Astrocyte of the spinal cord (primary cell): Measurements from ENCODE around the gene HRH1.

Experiments used
- DNase-seq: peaks from one replicate; pipeline ENCODE4 v3.0.0; 2011; ENCODE audit warnings: low read depth, low spot score
- H3K4me3 ChIP-seq: 2 replicates; pipeline ENCODE4 v1.5.1; 2011; ENCODE audit warnings: low read depth, mild to moderate bottlenecking, low read length, moderate library complexity
- CTCF ChIP-seq: IDR thresholded peaks from 2 replicates; pipeline ENCODE4 v1.5.1; 2012; ENCODE audit warnings: low read depth, mild to moderate bottlenecking, low read length, inconsistent platforms
- in situ Hi-C: cut with HindIII; loops from 2 replicates; pipeline ENCODE4 v1.10.0; 2017; ENCODE audit warnings: low sequenced_read_pairs

The HRH1 gene

GRCh38 chr3:11245276-11245675 lies 91.0 kb downstream of the HRH1 start:
- no peak for TF ChIP-seq CTCF
- in situ Hi-C loops, result no loop called here
- H3K4me3 ChIP-seq, result no peak overlapping the region
- DNase-seq, result no peak

- DNase-seq, result no peak
- TF ChIP-seq CTCF, result no peak
- H3K4me3 ChIP-seq, result no peak overlapping the region
- in situ Hi-C loops, result no loop called here
These were observed 91.8 kb downstream of the HRH1 start for GRCh38 chr3:11245827-11246662.

GRCh38 chr3:11246663-11246970 lies 92.3 kb downstream of the HRH1 start:
- DNase-seq, result no peak
- no peak for TF ChIP-seq CTCF
- H3K4me3 ChIP-seq, result no peak overlapping the region
- in situ Hi-C loops, result no loop called here

- no peak overlapping the region for H3K4me3 ChIP-seq
- in situ Hi-C loops, result no loop called here
- TF ChIP-seq CTCF, result no peak
- DNase-seq, result no peak
These were observed 93.1 kb downstream of the HRH1 start for GRCh38 chr3:11247362-11247761.

GRCh38 chr3:11248596-11248995 lies 94.3 kb downstream of the HRH1 start:
- in situ Hi-C loops, result no loop called here
- DNase-seq, result no peak
- H3K4me3 ChIP-seq, result no peak overlapping the region
- no peak for TF ChIP-seq CTCF

GRCh38 chr3:11250902-11251806 lies 96.9 kb downstream of the HRH1 start:
- DNase-seq, result no peak
- H3K4me3 ChIP-seq, result no peak overlapping the region
- TF ChIP-seq CTCF, result no peak
- in situ Hi-C loops, result no loop called here
